Calu3 (cell line): ENCODE measurements around the gene SMC6. TPM values are rescaled to one million over a fixed set of nuclear protein-coding genes. Genes with fewer than 3 reads are reported as not detected.

Source experiments
- BruUV-seq: library from RNA; stranded (reverse); fragments of 400-500 nt; replicated peaks from 2 replicates; lab custom pipeline; 2021; lab: Mats Ljungman, UMichigan
- CTCF ChIA-PET: fragments of 300-600 bp; sonication (Branson Sonifier 250); formaldehyde crosslinking; loops from one replicate; lab custom pipeline; 2022; ENCODE audit warnings: antibody characterized with exemption; lab: Charles Lee
- DNase-seq: peaks from one replicate; pipeline ENCODE4 v3.0.0; 2022
- H3K27ac Mint-ChIP-seq: one replicate; pipeline ENCODE4 v1.8.0; 2022; ENCODE audit warnings: mixed read lengths; ENCODE audit not compliant: unreplicated experiment
- H3K27me3 Mint-ChIP-seq: one replicate; pipeline ENCODE4 v1.8.0; 2022; ENCODE audit warnings: mixed read lengths; ENCODE audit not compliant: unreplicated experiment
- H3K36me3 Mint-ChIP-seq: one replicate; pipeline ENCODE4 v1.8.0; 2022; ENCODE audit warnings: mild to moderate bottlenecking, moderate library complexity, mixed read lengths; ENCODE audit not compliant: insufficient read depth, unreplicated experiment
- H3K4me1 Mint-ChIP-seq: one replicate; pipeline ENCODE4 v1.8.0; 2022; ENCODE audit warnings: mild to moderate bottlenecking, low read depth, mixed read lengths; ENCODE audit not compliant: unreplicated experiment
- H3K4me3 Mint-ChIP-seq: one replicate; pipeline ENCODE4 v1.8.0; 2022; ENCODE audit warnings: mild to moderate bottlenecking, low read depth, moderate library complexity, mixed read lengths; ENCODE audit not compliant: unreplicated experiment
- H3K9me3 Mint-ChIP-seq: one replicate; pipeline ENCODE4 v1.8.0; 2022; ENCODE audit warnings: low read depth, mixed read lengths; ENCODE audit not compliant: unreplicated experiment
- intact Hi-C: fragments of 100-400 bp; cut with micrococcal nuclease; formaldehyde crosslinking; loops from one replicate; pipeline ENCODE4 v1.10.0; 2022; ENCODE audit not compliant: unreplicated experiment
- total RNA-seq: library from RNA; stranded (reverse); gene quantifications from 2 replicates; pipeline ENCODE4 v1.2.3, GENCODE V29; 2022
- TF ChIP-seq, protein P1 (sequence below): fragments of 200-600 bp; IDR thresholded peaks from one replicate; pipeline ENCODE4 v1.8.0; 2022; ENCODE audit warnings: antibody characterized with exemption; ENCODE audit not compliant: unreplicated experiment

The SMC6 gene
- total RNA-seq, 1 experiment from 2014 or later, result 31.6 TPM

DNA sequence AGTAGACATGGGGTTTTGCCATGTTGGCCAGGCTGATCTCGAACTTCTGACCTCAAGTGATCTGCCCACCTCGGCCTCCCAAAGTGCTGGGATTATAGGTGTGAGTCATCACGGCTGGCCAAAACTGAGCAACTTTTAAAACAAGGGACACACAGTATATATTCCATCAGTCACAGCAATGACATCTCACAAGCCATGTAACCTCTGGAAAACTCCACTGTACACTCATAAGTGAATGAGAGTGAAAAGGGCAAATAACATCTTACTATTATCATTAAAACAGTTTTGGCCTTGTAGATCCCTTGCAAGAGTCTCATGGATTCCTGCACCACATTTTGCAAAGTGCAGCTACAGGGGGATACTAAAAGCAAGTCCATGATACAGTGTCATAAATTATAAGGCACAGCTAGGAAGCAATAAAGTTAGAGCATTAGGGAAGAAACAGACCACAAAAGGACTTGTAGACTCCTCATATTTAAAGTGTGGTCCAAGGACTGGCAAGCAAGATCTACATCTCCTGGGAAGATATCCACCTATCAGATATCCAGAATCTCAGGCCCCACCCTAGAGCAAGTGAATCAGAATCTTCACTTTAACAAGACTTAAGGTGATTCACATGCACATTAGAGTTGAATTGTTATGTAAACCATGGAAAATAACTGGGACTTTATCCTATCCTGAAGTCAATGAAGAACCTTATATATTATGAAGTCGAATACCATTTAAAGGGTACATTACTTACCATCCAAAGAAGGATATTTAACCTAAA lies 5.7 kb downstream of the SMC6 start:
- no peak for DNase-seq
- no peak overlapping the region for H3K4me3 Mint-ChIP-seq
- H3K27ac Mint-ChIP-seq, result no peak overlapping the region
- intact Hi-C loops, result no loop called here
- H3K9me3 Mint-ChIP-seq, result no peaks in the 10 kb centered on the region
- no TSS peak for BruUV-seq
- CTCF ChIA-PET, result no interaction called here
- H3K27me3 Mint-ChIP-seq, result no peaks in the 10 kb centered on the region
- H3K4me1 Mint-ChIP-seq, result peaks cover 18% of the 10 kb centered on the region
- TF ChIP-seq, protein P1, sequence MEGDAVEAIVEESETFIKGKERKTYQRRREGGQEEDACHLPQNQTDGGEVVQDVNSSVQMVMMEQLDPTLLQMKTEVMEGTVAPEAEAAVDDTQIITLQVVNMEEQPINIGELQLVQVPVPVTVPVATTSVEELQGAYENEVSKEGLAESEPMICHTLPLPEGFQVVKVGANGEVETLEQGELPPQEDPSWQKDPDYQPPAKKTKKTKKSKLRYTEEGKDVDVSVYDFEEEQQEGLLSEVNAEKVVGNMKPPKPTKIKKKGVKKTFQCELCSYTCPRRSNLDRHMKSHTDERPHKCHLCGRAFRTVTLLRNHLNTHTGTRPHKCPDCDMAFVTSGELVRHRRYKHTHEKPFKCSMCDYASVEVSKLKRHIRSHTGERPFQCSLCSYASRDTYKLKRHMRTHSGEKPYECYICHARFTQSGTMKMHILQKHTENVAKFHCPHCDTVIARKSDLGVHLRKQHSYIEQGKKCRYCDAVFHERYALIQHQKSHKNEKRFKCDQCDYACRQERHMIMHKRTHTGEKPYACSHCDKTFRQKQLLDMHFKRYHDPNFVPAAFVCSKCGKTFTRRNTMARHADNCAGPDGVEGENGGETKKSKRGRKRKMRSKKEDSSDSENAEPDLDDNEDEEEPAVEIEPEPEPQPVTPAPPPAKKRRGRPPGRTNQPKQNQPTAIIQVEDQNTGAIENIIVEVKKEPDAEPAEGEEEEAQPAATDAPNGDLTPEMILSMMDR, result no peak
- H3K36me3 Mint-ChIP-seq, result peaks cover 3% of the 10 kb centered on the region

DNA sequence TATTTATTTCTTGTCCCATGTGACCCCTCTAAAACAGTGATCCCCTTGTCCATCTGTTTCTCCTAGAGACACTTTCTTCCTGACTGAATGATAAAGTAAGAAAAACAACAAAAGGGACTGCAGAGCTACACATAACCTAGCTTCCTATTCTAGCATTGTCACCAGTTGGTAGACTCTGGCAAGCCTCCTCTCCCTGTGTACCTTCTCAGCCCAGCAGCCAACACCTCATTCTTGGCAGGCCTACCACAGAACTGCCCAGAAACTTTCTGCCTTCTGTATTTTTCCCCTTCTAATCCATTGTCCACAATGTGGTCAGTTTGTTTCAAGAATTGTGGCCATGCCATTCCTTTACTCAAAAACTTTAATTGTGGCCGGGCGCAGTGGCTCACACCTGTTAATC lies 13.4 kb downstream of the SMC6 start:
- H3K27ac Mint-ChIP-seq, result no peak overlapping the region
- H3K4me3 Mint-ChIP-seq, result no peak overlapping the region
- peaks cover 5% of the 10 kb centered on the region for H3K36me3 Mint-ChIP-seq
- no peak for DNase-seq
- CTCF ChIA-PET, result no interaction called here
- no peaks in the 10 kb centered on the region for H3K27me3 Mint-ChIP-seq
- no peaks in the 10 kb centered on the region for H3K4me1 Mint-ChIP-seq
- TF ChIP-seq, protein P1, result no peak
- BruUV-seq, result no TSS peak
- H3K9me3 Mint-ChIP-seq, result no peaks in the 10 kb centered on the region
- intact Hi-C loops, result no loop called here

DNA sequence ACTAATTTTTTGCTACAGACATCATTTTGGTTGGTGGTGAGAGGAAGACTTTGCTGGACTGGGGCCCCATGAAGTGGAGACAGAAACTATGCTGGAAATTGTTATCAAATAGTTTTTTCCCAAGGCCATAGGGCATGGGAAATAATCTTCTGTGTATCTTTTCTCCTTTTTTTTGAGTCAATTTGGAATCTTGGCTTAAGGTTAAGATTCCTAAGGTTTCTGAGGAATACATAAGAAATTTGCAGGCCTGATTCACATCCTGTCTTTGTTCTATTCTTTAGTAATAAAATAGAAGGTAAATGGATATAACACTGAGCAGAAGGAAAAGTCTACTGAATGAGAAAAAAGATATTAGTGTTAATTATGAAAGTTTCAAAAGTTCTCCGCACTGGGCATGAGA lies 16.6 kb downstream of the SMC6 start:
- no peak overlapping the region for H3K27ac Mint-ChIP-seq

DNA sequence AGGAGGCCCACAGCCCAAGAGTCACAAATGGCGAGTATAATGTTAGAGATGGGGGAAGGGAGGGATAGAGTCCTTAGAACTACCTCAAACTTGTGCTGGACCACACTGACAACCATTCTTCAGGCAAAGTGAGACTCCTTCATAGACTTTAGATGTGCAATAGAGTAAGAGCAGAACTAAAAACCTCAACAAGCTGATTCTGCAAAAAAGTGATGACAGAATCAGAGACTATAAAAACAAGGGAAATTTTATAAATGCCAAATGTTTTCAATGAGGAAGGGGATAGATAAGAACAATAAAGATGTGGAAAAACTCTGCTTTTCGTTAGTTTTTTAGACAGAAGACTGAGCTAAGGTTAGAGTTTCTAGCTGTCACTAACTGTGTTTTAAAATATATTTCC lies 17.7 kb downstream of the SMC6 start:
- intact Hi-C loops, result no loop called here
- H3K4me1 Mint-ChIP-seq, result no peaks in the 10 kb centered on the region
- BruUV-seq, result no TSS peak
- TF ChIP-seq, protein P1, result no peak
- no peak for DNase-seq
- no peaks in the 10 kb centered on the region for H3K27me3 Mint-ChIP-seq
- H3K27ac Mint-ChIP-seq, result no peak overlapping the region
- H3K36me3 Mint-ChIP-seq, result peaks cover 5% of the 10 kb centered on the region
- no peak overlapping the region for H3K4me3 Mint-ChIP-seq
- no peaks in the 10 kb centered on the region for H3K9me3 Mint-ChIP-seq
- CTCF ChIA-PET, result interaction anchor here (0.6 kb wide), 1 partner anchor 114 kb away, joined by 3 read pairs; no protein-coding TSS in a partner anchor

More for the DNA sequence above, 16.6 kb downstream of the SMC6 start:
- peaks cover 5% of the 10 kb centered on the region for H3K36me3 Mint-ChIP-seq
- intact Hi-C loops, result no loop called here
- TF ChIP-seq, protein P1, result no peak
- H3K4me1 Mint-ChIP-seq, result no peaks in the 10 kb centered on the region
- H3K9me3 Mint-ChIP-seq, result no peaks in the 10 kb centered on the region
- no TSS peak for BruUV-seq
- no peaks in the 10 kb centered on the region for H3K27me3 Mint-ChIP-seq
- H3K4me3 Mint-ChIP-seq, result no peak overlapping the region
- no peak for DNase-seq
- CTCF ChIA-PET, result interaction anchor here (0.7 kb wide), 1 partner anchor 1478 kb away, joined by 5 read pairs; no protein-coding TSS in a partner anchor
